Measurements from ENCODE around the gene PPP2R2D. TPM values are rescaled to one million over a fixed set of nuclear protein-coding genes. Genes with fewer than 3 reads are reported as not detected.
"Not testable (repeated sequence)": the region's sequence is repeated elsewhere in the genome, so short reads cannot be mapped to it uniquely, and the experiment has no call there.

PPP2R2D gene
- total RNA-seq, 1 donor from 2014 or later: 34.2 TPM

DNA sequence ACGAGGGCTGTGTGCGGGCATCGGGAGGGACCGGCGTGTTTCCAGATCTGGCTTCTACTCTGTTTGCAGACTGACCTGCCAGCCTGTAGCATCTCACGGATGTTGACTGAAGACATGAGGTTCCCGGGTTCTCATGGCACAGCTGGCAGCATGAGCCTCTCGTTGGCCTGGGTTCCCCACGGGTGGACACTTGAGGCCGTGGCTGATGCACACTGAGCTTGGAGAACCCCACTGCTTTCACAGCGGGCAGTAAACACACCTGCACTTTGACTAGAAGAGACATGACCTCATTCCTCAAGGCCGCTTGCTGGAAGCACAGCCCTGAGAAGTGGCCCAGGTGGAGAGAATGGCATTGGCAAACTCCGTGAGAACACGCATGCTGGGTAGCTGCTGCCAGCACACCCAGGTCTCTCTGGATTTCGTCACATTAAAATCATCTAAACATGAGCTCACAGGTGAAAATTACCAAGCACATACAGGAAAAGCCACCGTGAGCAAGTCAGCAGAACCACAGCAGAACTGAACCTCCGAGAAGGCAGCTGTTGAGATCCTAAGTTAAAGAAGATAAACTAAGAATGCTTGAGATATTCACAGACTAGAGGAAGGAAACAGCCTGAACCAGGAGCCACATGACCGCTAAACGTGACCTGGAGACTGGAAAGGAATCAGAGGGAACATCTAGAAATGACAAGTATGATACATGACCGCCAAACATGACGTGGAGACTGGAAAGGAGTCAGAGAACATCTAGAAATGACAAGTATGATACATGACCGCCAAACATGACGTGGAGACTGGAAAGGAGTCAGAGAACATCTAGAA, 48.4 kb downstream of the PPP2R2D start:
- no peak for FAIRE-seq
- Histone ChIP-seq H3K27me3 (ENCODE audit: control insufficient read depth, insufficient read depth, low read length) (no peaks in the 10 kb centered on the region), H3K4me3 (ENCODE audit: low read depth, low read length) (no peak overlapping the region), H3K36me3 (ENCODE audit: control insufficient read depth, insufficient read depth, low read length) (peaks cover 21% of the 10 kb centered on the region)
- no peak for DNase-seq (ENCODE audit: low read depth)
- TF ChIP-seq, protein P1, sequence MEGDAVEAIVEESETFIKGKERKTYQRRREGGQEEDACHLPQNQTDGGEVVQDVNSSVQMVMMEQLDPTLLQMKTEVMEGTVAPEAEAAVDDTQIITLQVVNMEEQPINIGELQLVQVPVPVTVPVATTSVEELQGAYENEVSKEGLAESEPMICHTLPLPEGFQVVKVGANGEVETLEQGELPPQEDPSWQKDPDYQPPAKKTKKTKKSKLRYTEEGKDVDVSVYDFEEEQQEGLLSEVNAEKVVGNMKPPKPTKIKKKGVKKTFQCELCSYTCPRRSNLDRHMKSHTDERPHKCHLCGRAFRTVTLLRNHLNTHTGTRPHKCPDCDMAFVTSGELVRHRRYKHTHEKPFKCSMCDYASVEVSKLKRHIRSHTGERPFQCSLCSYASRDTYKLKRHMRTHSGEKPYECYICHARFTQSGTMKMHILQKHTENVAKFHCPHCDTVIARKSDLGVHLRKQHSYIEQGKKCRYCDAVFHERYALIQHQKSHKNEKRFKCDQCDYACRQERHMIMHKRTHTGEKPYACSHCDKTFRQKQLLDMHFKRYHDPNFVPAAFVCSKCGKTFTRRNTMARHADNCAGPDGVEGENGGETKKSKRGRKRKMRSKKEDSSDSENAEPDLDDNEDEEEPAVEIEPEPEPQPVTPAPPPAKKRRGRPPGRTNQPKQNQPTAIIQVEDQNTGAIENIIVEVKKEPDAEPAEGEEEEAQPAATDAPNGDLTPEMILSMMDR (IDR thresholded peaks at IDR 0.05; ENCODE audit: insufficient read depth, low read length, severe bottlenecking): no peak

DNA sequence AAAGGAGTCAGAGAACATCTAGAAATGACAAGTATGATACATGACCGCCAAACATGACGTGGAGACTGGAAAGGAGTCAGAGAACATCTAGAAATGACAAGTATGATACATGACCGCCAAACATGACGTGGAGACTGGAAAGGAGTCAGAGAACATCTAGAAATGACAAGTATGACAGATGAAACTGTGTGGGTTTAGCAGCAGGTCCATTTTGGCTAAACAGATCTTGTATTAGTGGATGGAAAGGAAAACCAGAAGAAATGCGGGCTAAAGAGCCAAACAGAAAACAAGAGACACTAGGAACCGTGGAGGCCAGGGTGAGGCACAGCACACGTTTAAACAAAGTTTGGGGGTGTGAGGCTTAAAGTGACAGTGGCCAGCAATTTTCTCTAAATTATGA, 49.1 kb downstream of the PPP2R2D start:
- H3K36me3 ChIP-seq (ENCODE audit: control insufficient read depth, insufficient read depth, low read length): peaks cover 23% of the 10 kb centered on the region

DNA sequence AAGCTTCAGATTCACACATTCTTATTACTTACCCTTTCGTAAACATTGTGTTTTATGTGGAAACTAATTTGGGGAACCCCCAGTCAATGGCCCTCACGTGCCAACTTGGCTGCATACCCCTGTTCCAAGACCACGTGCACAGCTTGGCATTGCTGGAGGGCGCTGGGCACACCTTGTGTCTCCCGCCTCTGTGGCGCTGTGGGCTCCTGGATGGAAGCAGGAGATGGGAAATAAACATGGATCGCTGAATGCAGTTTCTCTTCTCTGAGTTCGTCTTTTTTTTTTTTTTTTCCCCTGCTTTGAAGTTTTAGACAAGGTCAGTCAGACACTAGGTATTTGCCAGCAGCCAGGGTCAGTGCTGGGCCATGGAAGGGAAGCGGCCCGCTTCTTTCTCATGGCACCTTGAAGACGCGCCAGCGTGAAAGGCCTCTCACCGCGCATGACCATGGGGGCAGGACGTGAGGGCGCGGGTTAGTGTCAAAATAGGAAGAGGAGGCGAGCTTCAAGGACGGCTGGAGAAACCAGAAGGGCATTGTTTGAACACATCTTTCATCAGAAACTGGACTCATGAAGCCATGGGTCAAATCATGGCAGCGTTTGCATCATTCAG, 53.7 kb downstream of the PPP2R2D start:
- Histone ChIP-seq H3K4me3 (ENCODE audit: low read depth, low read length) (no peak overlapping the region), H3K27me3 (ENCODE audit: control insufficient read depth, insufficient read depth, low read length) (no peaks in the 10 kb centered on the region), H3K36me3 (ENCODE audit: control insufficient read depth, insufficient read depth, low read length) (peaks cover 16% of the 10 kb centered on the region)
- FAIRE-seq (no peak), DNase-seq (ENCODE audit: low read depth) (no peak)
- TF ChIP-seq, protein P1 (IDR thresholded peaks at IDR 0.05; ENCODE audit: insufficient read depth, low read length, severe bottlenecking): no peak

More for the DNA sequence above, 49.1 kb downstream of the PPP2R2D start:
- H3K4me3 ChIP-seq (ENCODE audit: low read depth, low read length); DNase-seq (ENCODE audit: low read depth); FAIRE-seq; H3K27me3 ChIP-seq (ENCODE audit: control insufficient read depth, insufficient read depth, low read length): not testable (repeated sequence)

DNA sequence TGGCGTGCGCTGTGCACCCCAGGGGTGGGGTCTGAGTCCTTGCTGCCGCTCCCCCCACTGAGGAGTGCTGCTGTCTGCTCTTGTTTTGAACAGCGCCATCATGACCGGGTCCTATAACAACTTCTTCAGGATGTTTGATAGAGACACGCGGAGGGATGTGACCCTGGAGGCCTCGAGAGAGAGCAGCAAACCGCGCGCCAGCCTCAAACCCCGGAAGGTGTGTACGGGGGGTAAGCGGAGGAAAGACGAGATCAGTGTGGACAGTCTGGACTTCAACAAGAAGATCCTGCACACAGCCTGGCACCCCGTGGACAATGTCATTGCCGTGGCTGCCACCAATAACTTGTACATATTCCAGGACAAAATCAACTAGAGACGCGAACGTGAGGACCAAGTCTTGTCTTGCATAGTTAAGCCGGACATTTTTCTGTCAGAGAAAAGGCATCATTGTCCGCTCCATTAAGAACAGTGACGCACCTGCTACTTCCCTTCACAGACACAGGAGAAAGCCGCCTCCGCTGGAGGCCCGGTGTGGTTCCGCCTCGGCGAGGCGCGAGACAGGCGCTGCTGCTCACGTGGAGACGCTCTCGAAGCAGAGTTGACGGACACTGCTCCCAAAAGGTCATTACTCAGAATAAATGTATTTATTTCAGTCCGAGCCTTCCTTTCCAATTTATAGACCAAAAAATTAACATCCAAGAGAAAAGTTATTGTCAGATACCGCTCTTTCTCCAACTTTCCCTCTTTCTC, 55.0 kb downstream of the PPP2R2D start:
- DNase-seq (ENCODE audit: low read depth) (no peak), FAIRE-seq (no peak)
- TF ChIP-seq, protein P1 (IDR thresholded peaks at IDR 0.05; ENCODE audit: insufficient read depth, low read length, severe bottlenecking): no peak
- no peaks in the 10 kb centered on the region for H3K27me3 ChIP-seq (ENCODE audit: control insufficient read depth, insufficient read depth, low read length)
- no peak overlapping the region for H3K4me3 ChIP-seq (ENCODE audit: low read depth, low read length)
- peaks cover 16% of the 10 kb centered on the region for H3K36me3 ChIP-seq (ENCODE audit: control insufficient read depth, insufficient read depth, low read length)

DNA sequence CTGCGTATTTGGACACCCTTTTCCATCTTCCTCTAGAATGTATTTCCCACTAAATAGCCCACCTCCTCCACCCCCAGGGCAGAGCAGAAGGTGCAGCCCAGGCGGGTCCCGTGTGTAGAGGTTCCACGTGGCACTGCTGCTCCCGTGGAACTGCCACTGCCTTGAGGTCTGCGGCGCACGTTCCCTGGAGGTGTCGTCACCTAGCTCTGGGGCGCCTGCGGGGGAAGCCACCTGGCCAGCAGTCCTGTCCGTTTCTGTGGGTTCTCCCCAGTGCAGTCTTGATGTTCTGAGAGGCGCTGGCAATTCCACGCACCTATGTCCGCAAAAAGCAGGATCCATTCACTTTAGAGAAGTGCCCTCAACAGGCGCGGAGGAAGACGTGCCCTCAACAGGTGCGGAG, 59.0 kb downstream of the PPP2R2D start:
- FAIRE-seq: no peak
- TF ChIP-seq, protein P1 (IDR thresholded peaks at IDR 0.05; ENCODE audit: insufficient read depth, low read length, severe bottlenecking): no peak
- Histone ChIP-seq H3K36me3 (ENCODE audit: control insufficient read depth, insufficient read depth, low read length) (peaks cover 11% of the 10 kb centered on the region), H3K27me3 (ENCODE audit: control insufficient read depth, insufficient read depth, low read length) (no peaks in the 10 kb centered on the region), H3K4me3 (ENCODE audit: low read depth, low read length) (no peak overlapping the region)
- DNase-seq (ENCODE audit: low read depth): no peak

DNA sequence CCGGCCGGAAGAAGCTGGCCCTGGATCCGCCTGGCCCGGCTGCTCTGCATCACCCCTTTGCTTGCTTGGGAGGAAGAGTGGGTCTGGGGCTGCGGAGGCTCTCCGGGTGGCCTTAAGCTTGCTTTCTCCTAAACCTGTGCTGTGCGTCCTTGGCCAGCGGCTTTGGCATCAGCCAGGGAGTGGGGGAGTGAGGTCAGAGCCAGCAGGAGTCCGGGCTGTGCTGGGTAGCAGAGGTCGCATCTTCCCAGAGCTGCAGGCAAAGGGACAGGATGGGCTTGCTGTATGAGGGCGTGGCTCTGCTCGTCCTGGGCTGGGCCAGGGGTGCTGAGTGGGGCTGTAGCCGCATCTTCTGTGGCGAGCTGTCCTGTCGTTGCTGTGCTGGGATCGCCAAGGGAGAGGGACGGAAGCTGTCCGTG, 59.8 kb downstream of the PPP2R2D start:
- Histone ChIP-seq H3K4me3 (ENCODE audit: low read depth, low read length) (no peak overlapping the region), H3K27me3 (ENCODE audit: control insufficient read depth, insufficient read depth, low read length) (no peaks in the 10 kb centered on the region), H3K36me3 (ENCODE audit: control insufficient read depth, insufficient read depth, low read length) (peaks cover 8% of the 10 kb centered on the region)
- TF ChIP-seq, protein P1 (IDR thresholded peaks at IDR 0.05; ENCODE audit: insufficient read depth, low read length, severe bottlenecking): no peak
- FAIRE-seq (no peak), DNase-seq (ENCODE audit: low read depth) (no peak)

Data from bronchial epithelial cell (primary cell).